Activated naive CD8-positive, alpha-beta T cell treated with anti-CD3 and anti-CD28 coated beads, Interleukin-2, amount 50 U/mL, for 16 hours (primary cell): ENCODE results near the gene HTR3C.

Source experiments
- DNase-seq: peaks from one replicate; pipeline ENCODE4 v3.0.0-alpha.2; 2020; ENCODE audit warnings: low read depth, low spot score

HTR3C gene

DNA sequence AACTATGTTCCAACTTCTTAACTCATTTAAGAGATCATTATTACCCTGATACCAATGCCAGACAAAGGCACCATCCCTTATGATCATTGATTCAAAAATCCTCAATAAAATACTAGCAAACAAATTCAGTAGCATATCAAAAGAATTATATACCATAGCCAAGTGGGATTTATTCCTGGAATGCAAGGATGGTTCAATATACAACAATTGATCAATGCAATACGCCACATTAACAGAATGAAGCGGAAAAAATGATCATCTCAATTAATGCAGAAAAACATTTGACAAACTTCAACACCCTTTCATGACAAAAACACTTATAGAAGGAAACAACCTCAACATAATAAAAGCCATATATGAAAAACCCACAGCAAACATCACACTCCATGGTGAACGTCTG is 39.4 kb downstream of the HTR3C start:
- no peak for DNase-seq

DNA sequence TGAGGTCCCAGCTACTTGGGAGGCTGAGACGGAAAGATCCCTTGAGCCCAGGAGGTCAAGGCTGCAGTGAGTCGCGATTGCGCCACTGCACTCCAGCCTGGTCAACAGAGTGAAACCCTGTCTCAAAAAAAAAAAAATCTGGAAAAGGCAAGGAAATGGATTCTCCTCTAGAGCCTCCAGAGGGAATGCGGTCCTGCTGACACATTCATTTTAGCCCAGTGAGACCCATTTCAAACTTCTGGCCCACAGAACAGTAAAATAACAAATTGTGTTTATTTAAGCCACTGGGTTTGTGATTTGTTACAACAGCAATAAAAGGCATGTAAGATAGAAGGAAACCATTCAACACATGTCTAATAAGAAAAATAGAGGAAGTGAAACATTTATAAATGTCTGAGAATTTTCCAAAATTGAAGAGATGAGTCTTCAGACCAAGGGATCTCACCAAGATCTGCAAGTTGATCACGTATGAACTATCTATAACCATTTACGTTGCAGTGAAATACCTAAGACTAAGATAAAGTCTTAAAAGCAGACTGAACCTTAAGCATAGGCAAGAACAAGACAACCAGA is 44.0 kb downstream of the HTR3C start, which contains the start of gene HTR3E:
Gene HTR3E, plus strand, starts transcription at position 254 of the 573 bp plus-strand sequence. CDS start 466 bp downstream, outside the sequence.
- no peak for DNase-seq

DNA sequence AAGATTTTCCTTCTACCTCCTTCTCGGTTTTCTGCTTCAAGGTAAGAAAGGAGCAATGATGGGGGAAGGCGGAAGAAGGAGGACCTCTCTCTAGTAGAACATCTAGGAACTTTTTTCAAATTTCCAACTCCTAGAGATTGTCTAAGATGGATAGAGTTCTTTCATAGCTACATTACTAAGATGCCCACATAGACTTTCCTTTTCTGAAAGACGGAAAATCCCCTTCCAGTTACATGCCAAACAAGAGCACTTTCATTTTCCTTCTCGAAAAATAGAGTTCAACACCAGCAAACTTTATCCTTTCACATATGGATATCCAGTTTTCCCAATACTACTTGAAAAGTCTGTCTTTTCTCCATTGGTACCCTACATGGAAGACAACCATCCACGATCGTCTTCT is 44.7 kb downstream of the HTR3C start:
- no peak for DNase-seq

DNA sequence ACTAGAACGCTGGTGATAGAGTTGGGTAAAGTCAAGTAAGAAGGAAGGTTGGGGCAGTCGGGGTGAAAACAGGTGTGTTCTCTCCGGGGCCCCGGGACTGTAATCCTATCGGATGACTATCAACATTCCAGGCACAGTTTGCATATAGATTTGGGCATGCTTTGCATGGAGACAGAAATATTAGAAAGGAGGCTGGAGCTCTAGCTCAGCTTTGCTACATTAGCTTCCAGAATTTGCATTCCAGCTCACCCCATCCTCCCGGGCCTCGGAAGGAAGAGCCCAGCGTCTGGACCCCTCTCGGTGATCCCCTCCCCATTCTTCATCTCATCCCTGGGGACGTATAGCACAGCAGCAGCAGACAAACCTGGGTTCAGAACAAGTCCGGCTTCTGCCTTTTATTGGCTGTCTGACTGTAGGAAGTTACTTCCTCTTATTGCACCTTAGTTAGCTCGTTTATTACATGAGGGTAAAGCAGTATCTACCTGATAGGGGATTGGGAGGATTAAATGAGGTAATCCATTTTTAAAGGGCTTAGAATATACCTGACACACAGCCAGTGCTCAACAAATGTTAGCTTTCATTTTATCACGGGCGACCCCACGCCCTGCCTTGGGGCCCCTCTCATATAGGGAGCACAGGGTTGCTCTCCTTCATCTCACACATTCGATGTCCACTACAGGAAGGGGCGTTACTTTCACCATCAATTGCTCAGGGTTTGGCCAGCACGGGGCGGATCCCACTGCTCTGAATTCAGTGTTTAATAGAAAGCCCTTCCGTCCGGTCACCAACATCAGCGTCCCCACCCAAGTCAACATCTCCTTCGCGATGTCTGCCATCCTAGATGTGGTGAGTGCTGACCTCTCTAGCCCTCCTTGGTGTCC is 47.2 kb downstream of the HTR3C start:
- DNase-seq = no peak
